Activated CD4-positive, alpha-beta T cell treated with anti-CD3 and anti-CD28 coated beads, Interleukin-2, amount 10 ng/mL, durations not matched to agents 7 days and 5 days (primary cell): Measurements from ENCODE around the gene CCDC85A. TPM values are rescaled to one million over a fixed set of nuclear protein-coding genes. Genes with fewer than 3 reads are reported as not detected.

Experiments used
- CTCF ChIA-PET: fragments of 350-600 bp; sonication (Branson Sonifier 250); formaldehyde crosslinking; loops from one replicate; lab custom pipeline; 2021; ENCODE audit warnings: antibody characterized with exemption; lab: Charles Lee
- POLR2A ChIA-PET: fragments of 350-600 bp; sonication (Branson Sonifier 250); formaldehyde crosslinking; loops from one replicate; lab custom pipeline; 2021; ENCODE audit warnings: antibody characterized with exemption; lab: Charles Lee
- DNase-seq: peaks from one replicate; pipeline ENCODE4 v3.0.0-alpha.2; 2020
- H3K27ac Mint-ChIP-seq: one replicate; pipeline ENCODE4 v1.8.0; 2021; ENCODE audit warnings: mild to moderate bottlenecking, moderate library complexity, mixed read lengths
- H3K27me3 Mint-ChIP-seq: one replicate; pipeline ENCODE4 v1.8.0; 2021; ENCODE audit warnings: mixed read lengths
- H3K36me3 Mint-ChIP-seq: one replicate; pipeline ENCODE4 v1.8.0; 2021; ENCODE audit warnings: low read depth, mixed read lengths
- H3K4me1 Mint-ChIP-seq: one replicate; pipeline ENCODE4 v1.8.0; 2021; ENCODE audit warnings: mixed read lengths
- H3K4me3 Mint-ChIP-seq: one replicate; pipeline ENCODE4 v1.8.0; 2021; ENCODE audit warnings: mild to moderate bottlenecking, moderate library complexity, mixed read lengths
- H3K9me3 Mint-ChIP-seq: one replicate; pipeline ENCODE4 v1.8.0; 2021; ENCODE audit warnings: mixed read lengths
- total RNA-seq, 2 experiments: library from RNA; stranded (reverse); gene quantifications; one replicate each; pipeline ENCODE4 v1.2.3, GENCODE V29; 2021

Gene CCDC85A
- total RNA-seq, 2 experiments from 2014 or later, result not detected

GRCh38 chr2:56202381-56203121 lies 18.8 kb downstream of the CCDC85A start:
- Mint-ChIP-seq H3K27me3 (no peaks in the 10 kb centered on the region), H3K4me3 (no peak overlapping the region), H3K36me3 (no peaks in the 10 kb centered on the region), H3K4me1 (no peaks in the 10 kb centered on the region), H3K9me3 (no peaks in the 10 kb centered on the region), H3K27ac (no peak overlapping the region)
- POLR2A ChIA-PET, result no interaction called here
- CTCF ChIA-PET, result interaction anchor here (0.6 kb wide), 1 partner anchor 870 kb away, joined by 3 read pairs; no protein-coding TSS in a partner anchor
- no peak for DNase-seq

GRCh38 chr2:56204556-56204955 lies 20.8 kb downstream of the CCDC85A start:
- POLR2A ChIA-PET, result no interaction called here
- H3K27me3 Mint-ChIP-seq, result no peaks in the 10 kb centered on the region

GRCh38 chr2:56206250-56206649 lies 22.5 kb downstream of the CCDC85A start:
- Mint-ChIP-seq H3K27me3 (no peaks in the 10 kb centered on the region), H3K36me3 (no peaks in the 10 kb centered on the region), H3K9me3 (no peaks in the 10 kb centered on the region), H3K4me3 (no peak overlapping the region), H3K27ac (no peak overlapping the region), H3K4me1 (no peaks in the 10 kb centered on the region)
- POLR2A ChIA-PET, result no interaction called here
- DNase-seq, result no peak
- CTCF ChIA-PET, result no interaction called here

More at GRCh38 chr2:56204556-56204955, 20.8 kb downstream of the CCDC85A start:
- CTCF ChIA-PET, result no interaction called here
- DNase-seq, result no peak
- Mint-ChIP-seq H3K9me3 (no peaks in the 10 kb centered on the region), H3K4me1 (no peaks in the 10 kb centered on the region), H3K36me3 (no peaks in the 10 kb centered on the region), H3K27ac (no peak overlapping the region), H3K4me3 (no peak overlapping the region)

- CTCF ChIA-PET, result no interaction called here
- no peaks in the 10 kb centered on the region for H3K4me1 Mint-ChIP-seq
- H3K9me3 Mint-ChIP-seq, result no peaks in the 10 kb centered on the region
- H3K36me3 Mint-ChIP-seq, result no peaks in the 10 kb centered on the region
- H3K4me3 Mint-ChIP-seq, result no peak overlapping the region
- H3K27ac Mint-ChIP-seq, result no peak overlapping the region
- no peaks in the 10 kb centered on the region for H3K27me3 Mint-ChIP-seq
- POLR2A ChIA-PET, result no interaction called here
- DNase-seq, result no peak
These were observed 24.0 kb downstream of the CCDC85A start for GRCh38 chr2:56207760-56208159.

GRCh38 chr2:56208380-56208779 lies 24.6 kb downstream of the CCDC85A start:
- H3K9me3 Mint-ChIP-seq, result no peaks in the 10 kb centered on the region
- no peak overlapping the region for H3K4me3 Mint-ChIP-seq
- no peaks in the 10 kb centered on the region for H3K4me1 Mint-ChIP-seq
- CTCF ChIA-PET, result no interaction called here
- no peak overlapping the region for H3K27ac Mint-ChIP-seq
- POLR2A ChIA-PET, result no interaction called here
- no peaks in the 10 kb centered on the region for H3K36me3 Mint-ChIP-seq
- H3K27me3 Mint-ChIP-seq, result no peaks in the 10 kb centered on the region
- DNase-seq, result no peak

GRCh38 chr2:56209701-56210100 lies 25.9 kb downstream of the CCDC85A start:
- Mint-ChIP-seq H3K27ac (no peak overlapping the region), H3K4me1 (no peaks in the 10 kb centered on the region), H3K27me3 (no peaks in the 10 kb centered on the region), H3K9me3 (no peaks in the 10 kb centered on the region), H3K36me3 (no peaks in the 10 kb centered on the region), H3K4me3 (no peak overlapping the region)
- ChIA-PET CTCF (no interaction called here), POLR2A (no interaction called here)
- no peak for DNase-seq

GRCh38 chr2:56210291-56210690 lies 26.5 kb downstream of the CCDC85A start:
- no peaks in the 10 kb centered on the region for H3K9me3 Mint-ChIP-seq
- no peaks in the 10 kb centered on the region for H3K36me3 Mint-ChIP-seq
- H3K4me1 Mint-ChIP-seq, result no peaks in the 10 kb centered on the region
- POLR2A ChIA-PET, result no interaction called here
- no peaks in the 10 kb centered on the region for H3K27me3 Mint-ChIP-seq
- DNase-seq, result no peak
- H3K4me3 Mint-ChIP-seq, result no peak overlapping the region
- no peak overlapping the region for H3K27ac Mint-ChIP-seq
- CTCF ChIA-PET, result no interaction called here

- no peaks in the 10 kb centered on the region for H3K4me1 Mint-ChIP-seq
- no peaks in the 10 kb centered on the region for H3K36me3 Mint-ChIP-seq
- ChIA-PET CTCF (no interaction called here), POLR2A (no interaction called here)
- no peak overlapping the region for H3K27ac Mint-ChIP-seq
- no peaks in the 10 kb centered on the region for H3K27me3 Mint-ChIP-seq
- no peak overlapping the region for H3K4me3 Mint-ChIP-seq
- H3K9me3 Mint-ChIP-seq, result no peaks in the 10 kb centered on the region
- DNase-seq, result no peak
These were observed 27.3 kb downstream of the CCDC85A start for GRCh38 chr2:56211048-56211447.

- H3K4me3 Mint-ChIP-seq, result no peak overlapping the region
- no peaks in the 10 kb centered on the region for H3K4me1 Mint-ChIP-seq
- no peaks in the 10 kb centered on the region for H3K27me3 Mint-ChIP-seq
- DNase-seq, result no peak
- H3K9me3 Mint-ChIP-seq, result no peaks in the 10 kb centered on the region
- ChIA-PET POLR2A (no interaction called here), CTCF (no interaction called here)
- no peak overlapping the region for H3K27ac Mint-ChIP-seq
- H3K36me3 Mint-ChIP-seq, result no peaks in the 10 kb centered on the region
These were observed 32.1 kb downstream of the CCDC85A start for GRCh38 chr2:56215911-56216310.

- Mint-ChIP-seq H3K27me3 (no peaks in the 10 kb centered on the region), H3K4me3 (no peak overlapping the region), H3K36me3 (no peaks in the 10 kb centered on the region), H3K27ac (no peak overlapping the region), H3K9me3 (no peaks in the 10 kb centered on the region), H3K4me1 (no peaks in the 10 kb centered on the region)
- no peak for DNase-seq
- ChIA-PET CTCF (interaction anchor here (0.6 kb wide), 1 partner anchor 433 kb away, joined by 4 read pairs; no protein-coding TSS in a partner anchor), POLR2A (no interaction called here)
These were observed 33.3 kb downstream of the CCDC85A start for GRCh38 chr2:56217106-56217505.

- H3K4me3 Mint-ChIP-seq, result no peak overlapping the region
- H3K9me3 Mint-ChIP-seq, result no peaks in the 10 kb centered on the region
- H3K36me3 Mint-ChIP-seq, result no peaks in the 10 kb centered on the region
- CTCF ChIA-PET, result no interaction called here
- no peaks in the 10 kb centered on the region for H3K27me3 Mint-ChIP-seq
- POLR2A ChIA-PET, result no interaction called here
- DNase-seq, result no peak
- no peak overlapping the region for H3K27ac Mint-ChIP-seq
- no peaks in the 10 kb centered on the region for H3K4me1 Mint-ChIP-seq
These were observed 38.7 kb downstream of the CCDC85A start for GRCh38 chr2:56222481-56222880.

- Mint-ChIP-seq H3K27ac (no peak overlapping the region), H3K27me3 (no peaks in the 10 kb centered on the region), H3K36me3 (no peaks in the 10 kb centered on the region), H3K9me3 (no peaks in the 10 kb centered on the region), H3K4me1 (no peaks in the 10 kb centered on the region), H3K4me3 (no peak overlapping the region)
- POLR2A ChIA-PET, result no interaction called here
- CTCF ChIA-PET, result no interaction called here
- DNase-seq, result no peak
These were observed 40.5 kb downstream of the CCDC85A start for GRCh38 chr2:56224316-56224715.

GRCh38 chr2:56227811-56228210 lies 44.0 kb downstream of the CCDC85A start:
- DNase-seq, result no peak
- no peaks in the 10 kb centered on the region for H3K27me3 Mint-ChIP-seq
- H3K27ac Mint-ChIP-seq, result no peak overlapping the region
- H3K9me3 Mint-ChIP-seq, result no peaks in the 10 kb centered on the region
- no peaks in the 10 kb centered on the region for H3K36me3 Mint-ChIP-seq
- H3K4me1 Mint-ChIP-seq, result no peaks in the 10 kb centered on the region
- ChIA-PET POLR2A (no interaction called here), CTCF (no interaction called here)
- H3K4me3 Mint-ChIP-seq, result no peak overlapping the region
